HepG2 (cell line): ENCODE measurements around the gene ZBTB7C. TPM values are rescaled to one million over a fixed set of nuclear protein-coding genes. Genes with fewer than 3 reads are reported as not detected.

Source experiments
- ATAC-seq: fragments of 200-7000 bp; cut with Tn5 transposase; 3 replicates; pipeline ENCODE4 v1.9.1; 2020; ENCODE audit warnings: mild to moderate bottlenecking, moderate library complexity
- BruUV-seq: library from RNA; stranded (reverse); fragments of 400-500 nt; replicated peaks from 2 replicates; lab custom pipeline; 2021; lab: Mats Ljungman, UMichigan
- CTCF ChIA-PET: fragments of 300-600 bp; formaldehyde crosslinking; extraction: SDS; loops from one replicate; lab custom pipeline; 2021; ENCODE audit warnings: low total read pairs, inconsistent platforms, low intra/inter-chr PET ratio; lab: Yijun Ruan, JAX
- POLR2A ChIA-PET: fragments of 350-600 bp; sonication (Branson Sonifier 250); formaldehyde crosslinking; loops from one replicate; lab custom pipeline; 2020; ENCODE audit warnings: antibody characterized with exemption, inconsistent platforms; lab: Yijun Ruan, JAX
- DNase-seq: peaks from one replicate; pipeline ENCODE4 v3.0.0-alpha.2; 2015; ENCODE audit warnings: low spot score
- FAIRE-seq: peaks from 3 replicates; lab custom pipeline; 2011; peaks lifted over from hg19 to GRCh38; lab: Jason Lieb, UNC
- H2AFZ ChIP-seq: one replicate; pipeline ENCODE4 v1.6.1; 2011; ENCODE audit warnings: low read length, inconsistent platforms
- H3K27ac ChIP-seq: fragments of 300-600 bp; 3 replicates; pipeline ENCODE4 v1.8.0; 2011; ENCODE audit warnings: mixed run types, mild to moderate bottlenecking, mixed read lengths, low read length, inconsistent platforms; ENCODE audit not compliant: insufficient read depth; ENCODE audit errors: extremely low read length
- H3K27me3 ChIP-seq, 2 experiments: fragments of 200-600 bp in 1 of 2; 2 replicates in 1 of 2; 3 replicates in 1 of 2; pipeline versions ENCODE4 v1.6.0 to v1.8.0; 2011; ENCODE audit warnings: low read length in 2 of 2, mild to moderate bottlenecking in 2 of 2, moderate library complexity in 2 of 2, inconsistent platforms in 1 of 2; ENCODE audit not compliant: insufficient read depth in 2 of 2, control insufficient read depth in 1 of 2
- H3K36me3 ChIP-seq, 2 experiments: fragments of 200-600 bp in 1 of 2; replicated peaks in 1 of 2; 2 replicates in 1 of 2; 3 replicates in 1 of 2; pipeline versions ENCODE4 v1.5.1 to v1.8.0; 2011; ENCODE audit warnings: low read length in 2 of 2, inconsistent platforms in 1 of 2; ENCODE audit not compliant: insufficient read depth in 2 of 2, control insufficient read depth in 1 of 2
- H3K4me1 ChIP-seq: 2 replicates; pipeline ENCODE4 v1.5.1; 2012; ENCODE audit warnings: low read length, inconsistent platforms; ENCODE audit not compliant: insufficient read depth
- H3K4me2 ChIP-seq: 2 replicates; pipeline ENCODE4 v1.6.0; 2011; ENCODE audit warnings: low read depth, low read length, inconsistent platforms
- H3K4me3 ChIP-seq, 3 experiments: fragments of 200-600 bp in 1 of 3; sonication (generic), shearing (Covaris generic) in 1 of 3; replicated peaks in 1 of 3; 2 replicates each; pipeline ENCODE4 v1.5.1; 2011 to 2016; ENCODE audit warnings: low read length in 3 of 3, inconsistent platforms in 2 of 3, low read depth in 2 of 3, mild to moderate bottlenecking in 2 of 3, control low read depth in 1 of 3, mixed read lengths in 1 of 3; ENCODE audit not compliant: insufficient read depth in 1 of 3
- H3K79me2 ChIP-seq: one replicate; pipeline ENCODE4 v1.6.1; 2011; ENCODE audit warnings: low read length, inconsistent platforms; ENCODE audit not compliant: insufficient read depth
- H3K9ac ChIP-seq: 2 replicates; pipeline ENCODE4 v1.6.0; 2011; ENCODE audit warnings: mild to moderate bottlenecking, low read depth, low read length, inconsistent platforms; ENCODE audit not compliant: insufficient read depth
- H3K9me3 ChIP-seq: 2 replicates; pipeline ENCODE4 v1.5.1; 2012; ENCODE audit warnings: mild to moderate bottlenecking, low read length
- H4K20me1 ChIP-seq: 2 replicates; pipeline ENCODE4 v1.6.0; 2011; ENCODE audit warnings: inconsistent platforms, mild to moderate bottlenecking, low read length, moderate library complexity; ENCODE audit not compliant: insufficient read depth
- ELF4 ChIP-seq: sonication (generic); formaldehyde crosslinking; IDR thresholded peaks from 2 replicates; pipeline ENCODE4 v1.5.0; 2020; ENCODE audit warnings: missing genetic modification reagents, mild to moderate bottlenecking, moderate library complexity, borderline replicate concordance
- FIP1L1 ChIP-seq: fragments of 200-400 bp; formaldehyde crosslinking; IDR thresholded peaks from 2 replicates; pipeline ENCODE4 v1.6.1; 2018; ENCODE audit warnings: low read depth, mild to moderate bottlenecking, low read length, moderate library complexity, borderline replicate concordance; ENCODE audit not compliant: insufficient read depth
- MAFG ChIP-seq: sonication (generic); formaldehyde crosslinking; IDR thresholded peaks from 2 replicates; pipeline ENCODE4 v1.5.1; 2020; ENCODE audit warnings: mild to moderate bottlenecking, missing genetic modification reagents
- MEIS1 ChIP-seq: sonication (generic); formaldehyde crosslinking; IDR thresholded peaks from 2 replicates; pipeline ENCODE4 v1.9.0; 2021; ENCODE audit warnings: mild to moderate bottlenecking, missing genetic modification reagents, moderate library complexity, borderline replicate concordance
- MIER3 ChIP-seq: IDR thresholded peaks from 2 replicates; pipeline ENCODE4 v1.6.1; 2016; ENCODE audit warnings: missing compliant biosample characterization, borderline replicate concordance
- PHF5A ChIP-seq: IDR thresholded peaks from one replicate; pipeline ENCODE4 v1.6.1; 2018; ENCODE audit warnings: low read depth, missing genetic modification reagents; ENCODE audit not compliant: unreplicated experiment
- RBM39 ChIP-seq: fragments of 200-400 bp; formaldehyde crosslinking; IDR thresholded peaks from one replicate; pipeline ENCODE4 v1.6.1; 2018; ENCODE audit warnings: antibody characterized with exemption, mild to moderate bottlenecking, low read depth, low read length; ENCODE audit not compliant: poor library complexity, severe bottlenecking
- SRSF9 ChIP-seq: fragments of 200-400 bp; formaldehyde crosslinking; IDR thresholded peaks from 2 replicates; pipeline ENCODE4 v1.6.1; 2018; ENCODE audit warnings: borderline replicate concordance, mild to moderate bottlenecking, low read depth, low read length; ENCODE audit not compliant: insufficient read depth, poor library complexity, severe bottlenecking
- XRCC5 ChIP-seq: fragments of 200-400 bp; formaldehyde crosslinking; optimal IDR thresholded peaks from 2 replicates; pipeline ENCODE3; 2017; ENCODE audit warnings: mild to moderate bottlenecking, low read length
- ZKSCAN5 ChIP-seq: sonication (generic); formaldehyde crosslinking; IDR thresholded peaks from 2 replicates; pipeline ENCODE4 v1.5.1; 2020; ENCODE audit warnings: mild to moderate bottlenecking, missing genetic modification reagents
- ZNF282 ChIP-seq: fragments of 450-650 bp; IDR thresholded peaks from 2 replicates; pipeline ENCODE4 v1.6.1; 2018; ENCODE audit not compliant: partially characterized antibody
- WGBS: methylation state at CpG from one replicate; pipeline ENCODE4 v1.1.6; 2017; ENCODE audit warnings: low lambda C conversion rate; 5-methylcytosine and 5-hydroxymethylcytosine counted together
- in situ Hi-C: cut with HindIII; loops from 2 replicates; pipeline ENCODE4 v1.10.0; 2017; ENCODE audit warnings: low pct_unique_long_range_greater_than_20kb; ENCODE audit not compliant: extremely low pct_ligation_motif_present
- intact Hi-C: fragments of 100-400 bp; cut with micrococcal nuclease; formaldehyde crosslinking; loops from one replicate; pipeline ENCODE4 v1.10.0; 2022; ENCODE audit not compliant: unreplicated experiment
- polyA plus RNA-seq, 8 experiments: library from polyadenylated mRNA; depleted of rRNA in 3 of 8; stranded (reverse) in 7 of 8; unstranded in 1 of 8; fragments of >200 nt; fragmentation: Illumina TruSeq in 4 of 8; extraction: Trizol in 4 of 8; gene quantifications; 2 replicates each; pipeline versions ENCODE4 v1.2.1 to v1.2.3, GENCODE V29; 2011 to 2016; ENCODE audit warnings: low read depth in 4 of 8, missing spikeins in 1 of 8, mixed read lengths in 1 of 8; ENCODE audit not compliant: insufficient read depth in 1 of 8
- total RNA-seq, 5 experiments: library from RNA; depleted of rRNA; stranded (reverse); fragments of >200 nt; fragmentation: Illumina TruSeq; extraction: Trizol; gene quantifications; 2 replicates each; pipeline ENCODE4 v1.2.3, GENCODE V29; 2016; ENCODE audit warnings: low read depth in 1 of 5

ZBTB7C gene
- total and polyA plus RNA-seq, 2 of the 13 experiments (the other 11 are each of a cell fraction or from before 2014, with no cell fraction given) = 0.01 to 0.04 TPM

DNA sequence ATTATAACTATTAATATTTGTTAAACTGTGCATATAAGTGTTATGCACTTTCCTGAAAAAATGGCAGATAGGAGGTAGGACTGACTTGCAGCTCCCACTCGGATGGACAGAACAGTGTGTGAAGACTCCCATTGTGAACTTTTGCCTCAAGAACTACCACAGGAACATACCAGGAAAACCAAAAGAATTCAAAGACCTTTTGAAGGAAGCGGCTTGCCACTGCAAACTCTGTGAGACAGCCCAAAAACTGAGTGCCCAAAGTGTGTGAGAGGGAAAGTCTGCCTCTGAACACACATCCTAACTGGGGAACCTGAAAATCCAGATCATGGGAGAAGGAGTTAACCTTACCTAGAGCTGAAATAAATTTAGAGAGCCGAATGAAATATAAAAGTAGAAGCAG, 171.0 kb downstream of the ZBTB7C start (continued):
- TF ChIP-seq ZNF282 = no peak
- TF ChIP-seq MIER3 (CRISPR knock-in tag) = no peak
- no peak for TF ChIP-seq RBM39
- TF ChIP-seq XRCC5 = no peak
- TF ChIP-seq PHF5A (CRISPR knock-in tag) = no peak
- TF ChIP-seq MEIS1 (CRISPR knock-in tag) = no peak
- TF ChIP-seq ELF4 (CRISPR knock-in tag) = no peak
- TF ChIP-seq, all 625 proteins: peak for 0

DNA sequence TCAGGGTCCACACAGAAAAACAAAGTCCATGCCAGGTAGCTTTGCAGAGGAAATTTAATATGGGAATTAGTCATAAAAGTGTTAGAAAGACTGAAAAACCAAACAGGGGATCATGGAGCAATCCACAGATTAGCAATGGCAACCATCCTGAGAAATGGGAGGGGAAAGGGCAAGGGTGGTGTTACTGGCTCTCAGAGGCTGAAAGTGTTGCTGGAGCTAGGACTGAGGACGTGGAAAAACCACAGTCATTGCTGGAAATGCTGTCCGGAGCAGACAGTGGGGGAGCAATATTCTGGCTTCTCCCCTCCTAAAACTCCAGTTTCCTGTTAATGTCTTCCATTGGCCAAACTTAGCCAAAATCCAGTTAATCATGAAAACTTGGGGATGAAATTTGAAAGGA, 172.4 kb downstream of the ZBTB7C start:
- no peak overlapping the region for H3K4me2 ChIP-seq
- BruUV-seq = no TSS peak
- in situ Hi-C loops = loop anchor here (10.0 kb wide), 1 partner anchor 208 kb away; no protein-coding TSS in a partner anchor
- no peaks in the 10 kb centered on the region for H3K79me2 ChIP-seq
- H3K9ac ChIP-seq = no peak overlapping the region
- no peak overlapping the region for H3K27ac ChIP-seq
- no peaks in the 10 kb centered on the region for H3K27me3 ChIP-seq
- POLR2A ChIA-PET = no interaction called here
- H3K4me1 ChIP-seq = no peaks in the 10 kb centered on the region
- no peak for ATAC-seq
- H3K9me3 ChIP-seq = no peaks in the 10 kb centered on the region
- CTCF ChIA-PET = no interaction called here
- no peak overlapping the region for H2AFZ ChIP-seq
- TF ChIP-seq FIP1L1 (no peak), SRSF9 (no peak), MAFG (no peak), ZKSCAN5 (CRISPR knock-in tag) (no peak)
- TF ChIP-seq, all 625 proteins: peak for 0
- DNase-seq (no peak), FAIRE-seq (no peak)
- no peaks in the 10 kb centered on the region for H4K20me1 ChIP-seq
- 9% methylated on average over 2 of the region's 2 CpGs for WGBS
- no peaks in the 10 kb centered on the region for H3K36me3 ChIP-seq
- intact Hi-C loops = no loop called here
- no peak overlapping the region for H3K4me3 ChIP-seq
